ENCODE data around the gene ASPHD2.

Gene ASPHD2

GRCh38 chr22:26476705-26477340 is 47.8 kb downstream of the ASPHD2 start:
- H3K27me3 ChIP-seq (ENCODE audit: control insufficient read depth, insufficient read depth, low read length): no peaks in the 10 kb centered on the region
- H3K4me1 ChIP-seq (ENCODE audit: control insufficient read depth, insufficient read depth, low read length): no peaks in the 10 kb centered on the region
- DNase-seq (ENCODE audit: low read depth, low spot score): no peak
- no peaks in the 10 kb centered on the region for H3K9me3 ChIP-seq (ENCODE audit: control insufficient read depth, insufficient read depth, low read length)
- no peak overlapping the region for H3K27ac ChIP-seq (ENCODE audit: low read length)
- no peak overlapping the region for H3K4me3 ChIP-seq (ENCODE audit: low read length)
- no peaks in the 10 kb centered on the region; the same call in 1 of the 2 replicates for H3K36me3 ChIP-seq (ENCODE audit: control insufficient read depth, insufficient read depth, low read length)
- WGBS (ENCODE audit: insufficient coverage, insufficient read length): no CpG with 5 or more reads among the region's 4 CpGs

- H3K27me3 ChIP-seq (ENCODE audit: control insufficient read depth, insufficient read depth, low read length): no peaks in the 10 kb centered on the region
- H3K9me3 ChIP-seq (ENCODE audit: control insufficient read depth, insufficient read depth, low read length): no peaks in the 10 kb centered on the region
- no peaks in the 10 kb centered on the region for H3K4me1 ChIP-seq (ENCODE audit: control insufficient read depth, insufficient read depth, low read length)
- no peak for DNase-seq (ENCODE audit: low read depth, low spot score)
- no CpG with 5 or more reads among the region's 4 CpGs for WGBS (ENCODE audit: insufficient coverage, insufficient read length)
- H3K36me3 ChIP-seq (ENCODE audit: control insufficient read depth, insufficient read depth, low read length): no peaks in the 10 kb centered on the region; the same call in 1 of the 2 replicates
- no peak overlapping the region for H3K27ac ChIP-seq (ENCODE audit: low read length)
- no peak overlapping the region for H3K4me3 ChIP-seq (ENCODE audit: low read length)
Measured at GRCh38 chr22:26477341-26477731, 48.3 kb downstream of the ASPHD2 start.

- Histone ChIP-seq H3K9me3 (ENCODE audit: control insufficient read depth, insufficient read depth, low read length) (no peaks in the 10 kb centered on the region), H3K4me3 (ENCODE audit: low read length) (no peak overlapping the region), H3K27me3 (ENCODE audit: control insufficient read depth, insufficient read depth, low read length) (no peaks in the 10 kb centered on the region), H3K27ac (ENCODE audit: low read length) (no peak overlapping the region), H3K4me1 (ENCODE audit: control insufficient read depth, insufficient read depth, low read length) (peaks cover 1% of the 10 kb centered on the region; the same call in 1 of the 2 replicates), H3K36me3 (ENCODE audit: control insufficient read depth, insufficient read depth, low read length) (no peaks in the 10 kb centered on the region; the same call in 1 of the 2 replicates)
- no CpG with 5 or more reads among the region's 12 CpGs for WGBS (ENCODE audit: insufficient coverage, insufficient read length)
- DNase-seq (ENCODE audit: low read depth, low spot score): no peak
Measured at GRCh38 chr22:26479043-26479791, 50.2 kb downstream of the ASPHD2 start.

DNA sequence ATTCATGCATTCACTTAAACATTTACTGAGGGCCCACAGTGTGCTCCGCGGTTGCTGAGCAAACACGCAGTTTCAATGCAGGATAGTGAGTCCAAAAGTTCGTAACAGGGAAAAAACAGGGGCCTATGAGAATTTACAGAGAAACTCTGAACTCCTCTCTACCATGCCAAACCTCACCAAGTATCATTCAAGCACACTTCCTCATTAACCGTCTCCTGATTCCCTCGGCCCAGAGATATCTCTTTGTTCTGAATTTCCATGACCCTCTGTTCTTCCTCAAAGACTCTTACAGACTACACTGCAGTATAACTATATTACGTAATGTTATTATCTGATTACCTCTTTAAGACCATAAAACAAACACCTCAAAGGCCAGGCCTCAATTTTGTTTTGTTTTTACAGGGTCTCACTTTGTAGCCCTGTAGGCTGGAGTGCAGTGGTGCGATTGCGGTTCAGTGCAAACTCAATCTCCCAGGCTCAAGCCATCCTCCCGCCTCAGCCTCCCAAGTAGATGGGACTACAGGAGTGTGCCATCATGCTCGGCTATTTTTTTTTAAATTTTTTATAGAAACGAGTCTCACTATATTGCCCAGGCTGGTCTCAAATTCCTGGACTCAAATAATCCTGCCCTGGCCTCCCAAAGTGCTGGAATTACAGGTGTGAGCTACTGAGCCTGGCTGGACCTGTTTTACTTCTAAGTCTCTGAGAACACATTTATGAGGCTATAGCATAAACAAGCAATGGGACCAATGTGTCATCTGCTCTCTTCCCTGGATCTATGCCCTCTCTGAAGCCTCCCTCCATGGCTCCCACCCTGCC is 50.9 kb downstream of the ASPHD2 start:
- H3K4me1 ChIP-seq (ENCODE audit: control insufficient read depth, insufficient read depth, low read length): peaks cover 1% of the 10 kb centered on the region; the same call in 1 of the 2 replicates
- no CpG with 5 or more reads among the region's 12 CpGs for WGBS (ENCODE audit: insufficient coverage, insufficient read length)
- no peak for DNase-seq (ENCODE audit: low read depth, low spot score)
- H3K27ac ChIP-seq (ENCODE audit: low read length): no peak overlapping the region
- H3K27me3 ChIP-seq (ENCODE audit: control insufficient read depth, insufficient read depth, low read length): no peaks in the 10 kb centered on the region
- H3K4me3 ChIP-seq (ENCODE audit: low read length): no peak overlapping the region
- no peaks in the 10 kb centered on the region for H3K9me3 ChIP-seq (ENCODE audit: control insufficient read depth, insufficient read depth, low read length)
- H3K36me3 ChIP-seq (ENCODE audit: control insufficient read depth, insufficient read depth, low read length): no peaks in the 10 kb centered on the region; the same call in 1 of the 2 replicates

DNA sequence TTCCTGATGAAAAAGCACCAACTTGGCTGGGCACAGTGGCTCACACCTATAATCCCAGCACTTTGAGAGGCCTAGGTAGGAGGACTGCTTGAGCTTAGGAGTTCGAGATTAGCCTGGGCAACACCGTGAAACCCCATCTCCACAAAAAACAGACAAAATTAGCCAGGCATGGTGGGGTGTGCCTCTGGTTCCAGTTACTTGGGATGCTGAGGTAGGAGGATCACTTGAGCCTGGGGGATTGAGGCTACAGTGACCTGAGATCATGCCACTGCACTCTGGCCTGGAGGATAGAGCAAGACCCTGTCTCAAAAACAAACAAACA is 51.5 kb downstream of the ASPHD2 start:
- no peak overlapping the region for H3K4me3 ChIP-seq (ENCODE audit: low read length)
- WGBS (ENCODE audit: insufficient coverage, insufficient read length): no CpG with 5 or more reads among the region's 2 CpGs
- no peaks in the 10 kb centered on the region; the same call in 1 of the 2 replicates for H3K36me3 ChIP-seq (ENCODE audit: control insufficient read depth, insufficient read depth, low read length)
- no peak for DNase-seq (ENCODE audit: low read depth, low spot score)
- H3K4me1 ChIP-seq (ENCODE audit: control insufficient read depth, insufficient read depth, low read length): peaks cover 1% of the 10 kb centered on the region; the same call in 1 of the 2 replicates
- H3K27ac ChIP-seq (ENCODE audit: low read length): no peak overlapping the region
- H3K9me3 ChIP-seq (ENCODE audit: control insufficient read depth, insufficient read depth, low read length): no peaks in the 10 kb centered on the region
- H3K27me3 ChIP-seq (ENCODE audit: control insufficient read depth, insufficient read depth, low read length): no peaks in the 10 kb centered on the region

GRCh38 chr22:26481112-26481693 is 52.1 kb downstream of the ASPHD2 start:
- H3K4me1 ChIP-seq (ENCODE audit: control insufficient read depth, insufficient read depth, low read length): peaks cover 1% of the 10 kb centered on the region; the same call in 1 of the 2 replicates

DNA sequence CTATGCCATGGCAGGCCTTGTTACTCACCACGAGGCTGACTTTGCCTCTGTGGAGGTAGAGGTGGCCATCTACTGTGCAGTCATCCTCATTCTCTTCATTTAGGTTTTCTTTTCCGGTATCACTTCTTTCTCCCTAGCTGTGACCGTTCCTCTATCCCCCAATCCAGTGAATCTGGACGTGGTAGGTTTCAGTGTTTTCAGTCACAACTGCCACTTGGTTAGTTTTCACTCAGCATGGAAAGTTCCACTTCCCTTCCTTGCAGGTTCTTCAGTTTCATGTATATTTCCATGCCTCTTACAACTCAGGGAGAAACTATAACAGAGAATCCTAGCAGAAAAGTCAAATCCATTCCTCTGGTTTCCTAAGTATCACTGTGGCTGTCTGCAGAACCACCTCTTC is 52.6 kb downstream of the ASPHD2 start:
- no peak overlapping the region for H3K4me3 ChIP-seq (ENCODE audit: low read length)
- DNase-seq (ENCODE audit: low read depth, low spot score): no peak
- H3K27ac ChIP-seq (ENCODE audit: low read length): no peak overlapping the region
- no peaks in the 10 kb centered on the region for H3K27me3 ChIP-seq (ENCODE audit: control insufficient read depth, insufficient read depth, low read length)
- no peaks in the 10 kb centered on the region for H3K9me3 ChIP-seq (ENCODE audit: control insufficient read depth, insufficient read depth, low read length)
- H3K4me1 ChIP-seq (ENCODE audit: control insufficient read depth, insufficient read depth, low read length): peaks cover 1% of the 10 kb centered on the region; the same call in 1 of the 2 replicates
- no CpG with 5 or more reads among the region's 4 CpGs for whole genome bisulfite sequencing (ENCODE audit: insufficient coverage, insufficient read length)
- no peaks in the 10 kb centered on the region; the same call in 1 of the 2 replicates for H3K36me3 ChIP-seq (ENCODE audit: control insufficient read depth, insufficient read depth, low read length)

More at GRCh38 chr22:26481112-26481693, 52.1 kb downstream of the ASPHD2 start:
- Histone ChIP-seq H3K27ac (ENCODE audit: low read length) (no peak overlapping the region), H3K27me3 (ENCODE audit: control insufficient read depth, insufficient read depth, low read length) (no peaks in the 10 kb centered on the region), H3K4me3 (ENCODE audit: low read length) (no peak overlapping the region), H3K9me3 (ENCODE audit: control insufficient read depth, insufficient read depth, low read length) (no peaks in the 10 kb centered on the region), H3K36me3 (ENCODE audit: control insufficient read depth, insufficient read depth, low read length) (no peaks in the 10 kb centered on the region; the same call in 1 of the 2 replicates)
- DNase-seq (ENCODE audit: low read depth, low spot score): no peak
- no CpG with 5 or more reads among the region's 6 CpGs for WGBS (ENCODE audit: insufficient coverage, insufficient read length)

DNA sequence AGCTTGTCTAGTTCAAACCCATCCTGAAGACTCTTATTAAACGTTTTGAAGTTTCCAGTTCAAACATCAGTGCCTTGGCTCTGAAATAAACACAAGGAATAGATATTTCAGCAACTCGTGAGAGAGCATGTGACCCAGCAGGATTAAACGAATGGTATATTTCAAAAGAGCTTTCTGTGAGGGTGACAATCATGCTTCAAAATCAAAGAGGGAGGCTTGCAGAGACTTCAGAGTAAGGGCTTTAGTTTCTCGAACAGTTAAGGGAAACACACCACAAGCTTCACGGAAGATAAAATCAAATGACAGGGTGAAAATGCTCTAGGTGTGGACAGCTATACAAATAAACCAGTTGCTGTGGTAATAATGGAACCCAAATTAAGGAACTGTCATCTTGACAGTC is 53.1 kb downstream of the ASPHD2 start:
- H3K27ac ChIP-seq (ENCODE audit: low read length): no peak overlapping the region
- peaks cover 1% of the 10 kb centered on the region; the same call in 1 of the 2 replicates for H3K4me1 ChIP-seq (ENCODE audit: control insufficient read depth, insufficient read depth, low read length)
- H3K36me3 ChIP-seq (ENCODE audit: control insufficient read depth, insufficient read depth, low read length): no peaks in the 10 kb centered on the region
- no peak for DNase-seq (ENCODE audit: low read depth, low spot score)
- H3K9me3 ChIP-seq (ENCODE audit: control insufficient read depth, insufficient read depth, low read length): no peaks in the 10 kb centered on the region
- no CpG with 5 or more reads among the region's 5 CpGs for WGBS (ENCODE audit: insufficient coverage, insufficient read length)
- H3K4me3 ChIP-seq (ENCODE audit: low read length): no peak overlapping the region
- H3K27me3 ChIP-seq (ENCODE audit: control insufficient read depth, insufficient read depth, low read length): no peaks in the 10 kb centered on the region

- Histone ChIP-seq H3K4me1 (ENCODE audit: control insufficient read depth, insufficient read depth, low read length) (peaks cover 1% of the 10 kb centered on the region; the same call in 1 of the 2 replicates), H3K27me3 (ENCODE audit: control insufficient read depth, insufficient read depth, low read length) (no peaks in the 10 kb centered on the region), H3K27ac (ENCODE audit: low read length) (no peak overlapping the region), H3K4me3 (ENCODE audit: low read length) (peak overlapping the region; percentile 82), H3K9me3 (ENCODE audit: control insufficient read depth, insufficient read depth, low read length) (no peaks in the 10 kb centered on the region), H3K36me3 (ENCODE audit: control insufficient read depth, insufficient read depth, low read length) (no peaks in the 10 kb centered on the region; the same call in 1 of the 2 replicates)
- WGBS (ENCODE audit: insufficient coverage, insufficient read length): no CpG with 5 or more reads among the region's 7 CpGs
- no peak for DNase-seq (ENCODE audit: low read depth, low spot score)
Measured at GRCh38 chr22:26483043-26483438, 54.0 kb downstream of the ASPHD2 start.
